Right lobe of liver (tissue), 4 donors: Measurements from ENCODE around the gene DLL1.

Experiments used
- CTCF ChIP-seq, 4 donors: fragments of 200-600 bp in 3 of 4; fragments of 450-650 bp in 1 of 4; IDR thresholded peaks; one replicate each; pipeline versions ENCODE4 v1.5.1 to v1.8.0; 2016 to 2022; ENCODE audit warnings: antibody characterized with exemption in 4 of 4, mild to moderate bottlenecking in 2 of 4
- POLR2A ChIP-seq: fragments of 450-650 bp; IDR thresholded peaks from one replicate; pipeline ENCODE4 v1.6.1; 2017; ENCODE audit warnings: antibody characterized with exemption, mild to moderate bottlenecking
- donor health status: DM: no; HTN: no; CAD: no.
- donor health status: DM: no; HTN: no; CAD: no.
- donor health status: DM: no; HTN: yes; CAD: no.

DNA sequence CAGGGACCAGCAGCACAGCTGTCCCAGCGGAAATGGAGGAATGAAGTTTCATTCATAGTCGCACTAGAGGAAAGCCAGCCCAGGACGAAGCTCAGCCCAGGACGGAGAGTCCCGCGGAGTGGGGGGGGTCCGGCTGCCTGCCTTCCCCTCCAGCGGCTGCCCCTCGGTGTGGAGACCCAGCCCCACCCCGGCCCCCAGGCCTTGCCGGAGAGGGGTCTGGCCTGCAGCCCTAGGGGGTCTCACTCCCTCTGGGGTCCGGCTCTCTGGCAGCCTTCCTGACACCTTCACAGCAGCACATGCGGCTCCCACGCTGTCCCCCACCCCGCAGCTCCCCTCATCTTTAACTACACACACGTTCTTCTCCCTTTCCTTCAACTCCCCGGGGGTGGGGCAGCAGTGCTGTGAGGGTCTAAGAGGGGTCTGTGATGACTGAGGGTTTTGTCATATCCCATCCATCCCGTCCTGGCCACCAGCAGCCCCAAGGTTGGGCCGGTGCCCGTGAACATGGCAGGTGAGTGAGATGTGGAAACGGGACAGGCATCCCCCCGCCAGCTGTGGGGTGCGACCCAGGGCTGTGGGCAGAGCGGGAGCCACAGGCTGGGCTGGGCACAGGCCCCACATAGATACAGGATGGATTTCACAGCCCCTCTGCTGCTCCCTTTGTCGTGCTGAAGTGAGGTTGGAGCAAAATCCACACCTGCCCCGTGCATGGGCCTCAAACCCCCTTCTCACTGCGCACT lies 41.8 kb downstream of the DLL1 start:
- TF ChIP-seq CTCF (IDR thresholded peaks at IDR 0.05) (no peak), POLR2A (no peak)
